HEK293 (cell line): ENCODE results near the gene UTP11.

ENCODE experiments used
- EGR2 ChIP-seq: fragments of 450-650 bp; formaldehyde crosslinking; IDR thresholded peaks from 2 replicates; pipeline ENCODE4 v1.5.1; 2016; ENCODE audit warnings: low read depth, missing biosample characterization, missing genetic modification characterization
- GLI2 ChIP-seq: fragments of 450-650 bp; formaldehyde crosslinking; IDR thresholded peaks from 2 replicates; pipeline ENCODE4; 2017; ENCODE audit warnings: missing biosample characterization, missing genetic modification characterization, low read depth, borderline replicate concordance
- MZF1 ChIP-seq: fragments of 450-650 bp; formaldehyde crosslinking; IDR thresholded peaks from 2 replicates; pipeline ENCODE4 v1.5.1; 2017; ENCODE audit warnings: missing biosample characterization, missing genetic modification characterization, borderline replicate concordance
- SALL2 ChIP-seq: fragments of 450-650 bp; formaldehyde crosslinking; IDR thresholded peaks from 2 replicates; pipeline ENCODE4 v1.5.0; 2017; ENCODE audit warnings: missing biosample characterization, mild to moderate bottlenecking, missing genetic modification characterization, borderline replicate concordance
- SCRT1 ChIP-seq: fragments of 450-650 bp; formaldehyde crosslinking; IDR thresholded peaks from 2 replicates; pipeline ENCODE4 v1.5.1; 2016; ENCODE audit warnings: missing biosample characterization, missing genetic modification characterization, borderline replicate concordance
- SP2 ChIP-seq: fragments of 450-650 bp; formaldehyde crosslinking; IDR thresholded peaks from 2 replicates; pipeline ENCODE4 v1.5.1; 2016; ENCODE audit warnings: missing biosample characterization, missing genetic modification characterization
- ZBTB20 ChIP-seq: fragments of 450-650 bp; formaldehyde crosslinking; IDR thresholded peaks from 2 replicates; pipeline ENCODE4 v1.5.1; 2016; ENCODE audit warnings: missing biosample characterization, missing genetic modification characterization
- ZBTB44 ChIP-seq: fragments of 450-650 bp; IDR thresholded peaks from 2 replicates; pipeline ENCODE4 v1.5.1; 2018; ENCODE audit warnings: missing biosample characterization, mild to moderate bottlenecking, missing genetic modification characterization
- ZFP3 ChIP-seq: fragments of 450-650 bp; formaldehyde crosslinking; IDR thresholded peaks from 2 replicates; pipeline ENCODE4 v1.5.1; 2016; ENCODE audit warnings: low read depth, missing biosample characterization, missing genetic modification characterization
- ZFP37 ChIP-seq: fragments of 450-650 bp; formaldehyde crosslinking; IDR thresholded peaks from 2 replicates; pipeline ENCODE4 v1.5.1; 2016; ENCODE audit warnings: missing biosample characterization, missing genetic modification characterization
- ZIC2 ChIP-seq: fragments of 450-650 bp; formaldehyde crosslinking; IDR thresholded peaks from 2 replicates; pipeline ENCODE4 v1.5.1; 2016; ENCODE audit warnings: missing biosample characterization, missing genetic modification characterization
- ZNF114 ChIP-seq: fragments of 450-650 bp; formaldehyde crosslinking; IDR thresholded peaks from 2 replicates; pipeline ENCODE4 v1.5.0; 2017; ENCODE audit warnings: missing biosample characterization, missing genetic modification characterization
- ZNF157 ChIP-seq: fragments of 450-650 bp; formaldehyde crosslinking; IDR thresholded peaks from 2 replicates; pipeline ENCODE4 v1.5.1; 2016; ENCODE audit warnings: missing biosample characterization, missing genetic modification characterization
- ZNF184 ChIP-seq: fragments of 450-650 bp; IDR thresholded peaks from 2 replicates; pipeline ENCODE4 v1.5.1; 2018; ENCODE audit warnings: missing biosample characterization, mild to moderate bottlenecking, missing genetic modification characterization
- ZNF341 ChIP-seq: fragments of 450-650 bp; formaldehyde crosslinking; IDR thresholded peaks from 2 replicates; pipeline ENCODE4; 2016; ENCODE audit warnings: low read depth, missing biosample characterization, missing genetic modification characterization
- ZNF391 ChIP-seq: fragments of 450-650 bp; formaldehyde crosslinking; IDR thresholded peaks from 2 replicates; pipeline ENCODE4 v1.5.1; 2016; ENCODE audit warnings: low read depth, missing biosample characterization, missing genetic modification characterization, borderline replicate concordance
- ZNF416 ChIP-seq: fragments of 450-650 bp; formaldehyde crosslinking; IDR thresholded peaks from 2 replicates; pipeline ENCODE4 v1.5.1; 2016; ENCODE audit warnings: missing biosample characterization, missing genetic modification characterization
- ZNF513 ChIP-seq: fragments of 450-650 bp; IDR thresholded peaks from 2 replicates; pipeline ENCODE4 v1.5.1; 2018; ENCODE audit warnings: missing biosample characterization, missing genetic modification characterization
- ZNF521 ChIP-seq: fragments of 450-650 bp; formaldehyde crosslinking; IDR thresholded peaks from 2 replicates; pipeline ENCODE4 v1.5.1; 2017; ENCODE audit warnings: missing biosample characterization, mild to moderate bottlenecking, missing genetic modification characterization
- ZNF560 ChIP-seq: fragments of 450-650 bp; formaldehyde crosslinking; IDR thresholded peaks from 2 replicates; pipeline ENCODE4 v1.5.1; 2017; ENCODE audit warnings: missing biosample characterization, missing genetic modification characterization, borderline replicate concordance
- ZNF580 ChIP-seq: fragments of 450-650 bp; formaldehyde crosslinking; IDR thresholded peaks from 2 replicates; pipeline ENCODE4 v1.5.1; 2016; ENCODE audit warnings: missing biosample characterization, missing genetic modification characterization
- ZNF600 ChIP-seq: fragments of 450-650 bp; formaldehyde crosslinking; IDR thresholded peaks from 2 replicates; pipeline ENCODE4 v1.5.1; 2016; ENCODE audit warnings: missing biosample characterization, missing genetic modification characterization
- ZNF624 ChIP-seq: fragments of 450-650 bp; formaldehyde crosslinking; IDR thresholded peaks from 2 replicates; pipeline ENCODE4 v1.5.1; 2017; ENCODE audit warnings: missing biosample characterization, missing genetic modification characterization
- ZNF626 ChIP-seq: fragments of 450-650 bp; sonication (Bioruptor Pico); formaldehyde crosslinking; IDR thresholded peaks from 2 replicates; pipeline ENCODE4 v1.5.1; 2018; ENCODE audit warnings: missing biosample characterization, missing genetic modification characterization, inconsistent platforms
- ZNF639 ChIP-seq: fragments of 450-650 bp; formaldehyde crosslinking; IDR thresholded peaks from 2 replicates; pipeline ENCODE4 v1.5.1; 2016; ENCODE audit warnings: missing biosample characterization, missing genetic modification characterization
- ZNF654 ChIP-seq: fragments of 450-650 bp; formaldehyde crosslinking; IDR thresholded peaks from 2 replicates; pipeline ENCODE4 v1.5.1; 2016; ENCODE audit warnings: low read depth, missing biosample characterization, missing genetic modification characterization
- ZNF677 ChIP-seq: fragments of 450-650 bp; IDR thresholded peaks from 2 replicates; pipeline ENCODE4 v1.5.0; 2018; ENCODE audit warnings: missing biosample characterization, mild to moderate bottlenecking, missing genetic modification characterization, moderate library complexity
- ZNF76 ChIP-seq: fragments of 450-650 bp; formaldehyde crosslinking; IDR thresholded peaks from 2 replicates; pipeline ENCODE4; 2016; ENCODE audit warnings: low read depth, missing biosample characterization, missing genetic modification characterization, borderline replicate concordance
- ZNF785 ChIP-seq: fragments of 450-650 bp; formaldehyde crosslinking; IDR thresholded peaks from 2 replicates; pipeline ENCODE4 v1.5.1; 2016; ENCODE audit warnings: missing biosample characterization, missing genetic modification characterization
- TF ChIP-seq, protein P1 (sequence below): fragments of 450-650 bp; formaldehyde crosslinking; IDR thresholded peaks from 2 replicates; pipeline ENCODE4 v1.5.1; 2016; ENCODE audit warnings: missing biosample characterization, missing genetic modification characterization
- TF ChIP-seq, protein P2 (sequence below): fragments of 450-650 bp; formaldehyde crosslinking; IDR thresholded peaks from 2 replicates; pipeline ENCODE4 v1.5.1; 2016; ENCODE audit warnings: missing biosample characterization, missing genetic modification characterization

UTP11 gene

GRCh38 chr1:38027201-38028104, 14.9 kb downstream of the UTP11 start (continued):
- peak; percentile 87 for TF ChIP-seq SCRT1 (tag by site-specific recombination)
- TF ChIP-seq ZNF391 (tag by site-specific recombination) = no peak
- TF ChIP-seq, protein P1, sequence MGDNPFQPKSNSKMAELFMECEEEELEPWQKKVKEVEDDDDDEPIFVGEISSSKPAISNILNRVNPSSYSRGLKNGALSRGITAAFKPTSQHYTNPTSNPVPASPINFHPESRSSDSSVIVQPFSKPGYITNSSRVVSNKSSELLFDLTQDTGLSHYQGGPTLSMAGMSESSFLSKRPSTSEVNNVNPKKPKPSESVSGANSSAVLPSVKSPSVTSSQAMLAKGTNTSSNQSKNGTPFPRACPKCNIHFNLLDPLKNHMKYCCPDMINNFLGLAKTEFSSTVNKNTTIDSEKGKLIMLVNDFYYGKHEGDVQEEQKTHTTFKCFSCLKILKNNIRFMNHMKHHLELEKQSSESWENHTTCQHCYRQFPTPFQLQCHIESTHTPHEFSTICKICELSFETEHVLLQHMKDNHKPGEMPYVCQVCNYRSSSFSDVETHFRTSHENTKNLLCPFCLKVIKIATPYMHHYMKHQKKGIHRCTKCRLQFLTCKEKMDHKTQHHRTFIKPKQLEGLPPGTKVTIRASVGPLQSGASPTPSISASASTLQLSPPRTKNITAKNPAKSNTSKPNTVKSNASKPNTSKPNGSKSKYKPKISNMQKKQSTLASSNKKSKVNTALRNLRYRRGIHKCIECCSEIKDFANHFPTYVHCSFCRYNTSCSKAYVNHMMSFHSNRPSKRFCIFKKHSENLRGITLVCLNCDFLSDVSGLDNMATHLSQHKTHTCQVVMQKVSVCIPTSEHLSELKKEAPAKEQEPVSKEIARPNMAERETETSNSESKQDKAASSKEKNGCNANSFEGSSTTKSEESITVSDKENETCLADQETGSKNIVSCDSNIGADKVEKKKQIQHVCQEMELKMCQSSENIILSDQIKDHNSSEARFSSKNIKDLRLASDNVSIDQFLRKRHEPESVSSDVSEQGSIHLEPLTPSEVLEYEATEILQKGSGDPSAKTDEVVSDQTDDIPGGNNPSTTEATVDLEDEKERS (tag by site-specific recombination) = no peak
- no peak for TF ChIP-seq ZNF157 (tag by site-specific recombination)
- TF ChIP-seq GLI2 (tag by site-specific recombination) = no peak
- no peak for TF ChIP-seq ZNF341
- no peak for TF ChIP-seq ZNF580
- no peak for TF ChIP-seq ZFP37
- TF ChIP-seq ZNF654 (tag by site-specific recombination) = no peak
- peak; percentile 9; the same call in 1 of the 2 replicates for TF ChIP-seq SP2
- no peak for TF ChIP-seq SALL2 (tag by site-specific recombination)
- no peak for TF ChIP-seq ZNF76 (tag by site-specific recombination)
- no peak for TF ChIP-seq ZNF184
- peak; percentile 81; the same call in 1 of the 2 replicates for TF ChIP-seq ZIC2 (tag by site-specific recombination)
- peak; percentile 89 for TF ChIP-seq EGR2
- TF ChIP-seq ZNF785 (tag by site-specific recombination) = no peak
- no peak for TF ChIP-seq ZBTB44
- TF ChIP-seq ZNF677 = no peak
- no peak for TF ChIP-seq ZBTB20
- no peak for TF ChIP-seq ZNF600 (tag by site-specific recombination)
- TF ChIP-seq ZNF624 = no peak
- TF ChIP-seq ZNF521 (tag by site-specific recombination) = no peak
- TF ChIP-seq ZNF416 (tag by site-specific recombination) = no peak
- TF ChIP-seq ZNF560 (tag by site-specific recombination) = no peak
- TF ChIP-seq ZNF513 = no peak
- no peak for TF ChIP-seq MZF1 (tag by site-specific recombination)
- TF ChIP-seq ZFP3 = no peak
- no peak for TF ChIP-seq ZNF639 (tag by site-specific recombination)
- TF ChIP-seq, protein P2, sequence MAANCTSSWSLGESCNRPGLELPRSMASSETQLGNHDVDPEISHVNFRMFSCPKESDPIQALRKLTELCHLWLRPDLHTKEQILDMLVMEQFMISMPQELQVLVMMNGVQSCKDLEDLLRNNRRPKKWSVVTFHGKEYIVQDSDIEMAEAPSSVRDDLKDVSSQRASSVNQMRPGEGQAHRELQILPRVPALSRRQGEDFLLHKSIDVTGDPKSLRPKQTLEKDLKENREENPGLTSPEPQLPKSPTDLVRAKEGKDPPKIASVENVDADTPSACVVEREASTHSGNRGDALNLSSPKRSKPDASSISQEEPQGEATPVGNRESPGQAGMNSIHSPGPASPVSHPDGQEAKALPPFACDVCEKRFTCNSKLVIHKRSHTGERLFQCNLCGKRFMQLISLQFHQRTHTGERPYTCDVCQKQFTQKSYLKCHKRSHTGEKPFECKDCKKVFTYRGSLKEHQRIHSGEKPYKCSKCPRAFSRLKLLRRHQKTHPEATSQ = no peak
- no peak for TF ChIP-seq ZNF626 (tag by site-specific recombination)
- no peak for TF ChIP-seq ZNF114 (tag by site-specific recombination)
